HG03045 (cell line): ENCODE results near the gene GATA2.

Experiments used
- ATAC-seq: cut with Tn5 transposase; IDR thresholded peaks from one replicate; pipeline ENCODE4 v1.9.1; 2021; ENCODE audit warnings: mild to moderate bottlenecking, moderate library complexity; ENCODE audit not compliant: unreplicated experiment

GATA2 gene

GRCh38 chr3:128502712-128503111 lies 9.7 kb upstream of the GATA2 start:
- ATAC-seq: no peak

GRCh38 chr3:128501431-128501830 lies 8.4 kb upstream of the GATA2 start:
- no peak for ATAC-seq

- no peak for ATAC-seq
Observed at GRCh38 chr3:128500556-128500955, 7.6 kb upstream of the GATA2 start.

GRCh38 chr3:128499724-128500275 lies 6.8 kb upstream of the GATA2 start:
- ATAC-seq: no peak

- no peak for ATAC-seq
Observed at GRCh38 chr3:128498901-128499530, 6.0 kb upstream of the GATA2 start.

GRCh38 chr3:128498127-128498626 lies 5.2 kb upstream of the GATA2 start:
- ATAC-seq: no peak

- ATAC-seq: no peak
Observed at GRCh38 chr3:128497305-128498126, 4.5 kb upstream of the GATA2 start.

GRCh38 chr3:128496602-128497304 lies 3.8 kb upstream of the GATA2 start:
- no peak for ATAC-seq

GRCh38 chr3:128496019-128496601 lies 3.1 kb upstream of the GATA2 start:
- ATAC-seq: no peak

GRCh38 chr3:128495435-128495970 lies 2.5 kb upstream of the GATA2 start:
- ATAC-seq: no peak

- no peak for ATAC-seq
Observed at GRCh38 chr3:128494367-128494650, 1.3 kb upstream of the GATA2 start.

- ATAC-seq: no peak
Observed at GRCh38 chr3:128493570-128494366, 767 bp upstream of the GATA2 start.

- no peak for ATAC-seq
Observed at GRCh38 chr3:128491941-128492670, 895 bp downstream of the GATA2 start.

GRCh38 chr3:128491691-128491940 lies 1.4 kb downstream of the GATA2 start:
- ATAC-seq: no peak

- no peak for ATAC-seq
Observed at GRCh38 chr3:128490915-128491690, 1.9 kb downstream of the GATA2 start.

GRCh38 chr3:128490650-128490914 lies 2.4 kb downstream of the GATA2 start:
- ATAC-seq: no peak

GRCh38 chr3:128489927-128490649 lies 2.9 kb downstream of the GATA2 start:
- no peak for ATAC-seq

GRCh38 chr3:128489674-128489926 lies 3.4 kb downstream of the GATA2 start:
- no peak for ATAC-seq
